ENCODE measurements around the gene WDFY1.
A peak's percentile ranks its signal among the peaks of the same experiment; 100 is the strongest.

Gene WDFY1

DNA sequence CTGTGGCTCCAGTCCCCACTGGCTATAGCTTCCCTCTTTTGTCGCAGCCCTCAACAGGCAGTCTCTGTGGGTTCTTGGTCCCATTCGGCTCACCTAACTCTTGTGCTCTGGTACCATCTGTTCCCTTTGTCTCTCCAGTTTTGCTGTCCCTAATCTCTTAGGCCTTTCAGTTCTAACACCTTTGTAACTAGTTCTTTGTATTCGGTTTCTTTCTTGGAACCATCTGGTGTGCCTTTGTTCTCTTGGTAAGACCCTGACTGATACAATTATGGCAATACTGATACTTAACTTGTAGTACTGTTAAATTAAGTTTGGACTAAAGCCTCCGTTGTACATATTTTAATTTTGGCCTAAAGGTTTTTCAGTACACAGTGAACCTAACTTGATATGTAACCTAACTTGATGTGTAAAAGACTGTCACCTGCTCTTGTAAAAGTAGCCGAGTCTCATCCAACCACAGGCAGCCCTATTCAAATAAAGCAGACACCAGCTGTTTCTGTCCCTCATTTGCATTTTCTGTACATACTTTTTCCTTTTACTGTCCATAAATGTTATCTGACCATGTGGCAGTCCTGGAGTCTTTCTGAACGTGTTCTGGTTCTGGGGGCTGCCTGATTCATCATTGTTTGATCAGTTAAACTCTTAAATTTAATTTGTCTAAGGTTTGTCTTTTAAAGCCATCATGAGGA is 7.3 kb upstream of the WDFY1 start:
- H3K4me3 ChIP-seq (ENCODE audit: low read depth, low read length) = no peak overlapping the region
- TF ChIP-seq, protein P1, sequence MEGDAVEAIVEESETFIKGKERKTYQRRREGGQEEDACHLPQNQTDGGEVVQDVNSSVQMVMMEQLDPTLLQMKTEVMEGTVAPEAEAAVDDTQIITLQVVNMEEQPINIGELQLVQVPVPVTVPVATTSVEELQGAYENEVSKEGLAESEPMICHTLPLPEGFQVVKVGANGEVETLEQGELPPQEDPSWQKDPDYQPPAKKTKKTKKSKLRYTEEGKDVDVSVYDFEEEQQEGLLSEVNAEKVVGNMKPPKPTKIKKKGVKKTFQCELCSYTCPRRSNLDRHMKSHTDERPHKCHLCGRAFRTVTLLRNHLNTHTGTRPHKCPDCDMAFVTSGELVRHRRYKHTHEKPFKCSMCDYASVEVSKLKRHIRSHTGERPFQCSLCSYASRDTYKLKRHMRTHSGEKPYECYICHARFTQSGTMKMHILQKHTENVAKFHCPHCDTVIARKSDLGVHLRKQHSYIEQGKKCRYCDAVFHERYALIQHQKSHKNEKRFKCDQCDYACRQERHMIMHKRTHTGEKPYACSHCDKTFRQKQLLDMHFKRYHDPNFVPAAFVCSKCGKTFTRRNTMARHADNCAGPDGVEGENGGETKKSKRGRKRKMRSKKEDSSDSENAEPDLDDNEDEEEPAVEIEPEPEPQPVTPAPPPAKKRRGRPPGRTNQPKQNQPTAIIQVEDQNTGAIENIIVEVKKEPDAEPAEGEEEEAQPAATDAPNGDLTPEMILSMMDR (IDR thresholded peaks at IDR 0.05; ENCODE audit: low read depth, low read length, missing control alignments) = no peak
- peak; percentile 66 for DNase-seq (ENCODE audit: low read depth)

DNA sequence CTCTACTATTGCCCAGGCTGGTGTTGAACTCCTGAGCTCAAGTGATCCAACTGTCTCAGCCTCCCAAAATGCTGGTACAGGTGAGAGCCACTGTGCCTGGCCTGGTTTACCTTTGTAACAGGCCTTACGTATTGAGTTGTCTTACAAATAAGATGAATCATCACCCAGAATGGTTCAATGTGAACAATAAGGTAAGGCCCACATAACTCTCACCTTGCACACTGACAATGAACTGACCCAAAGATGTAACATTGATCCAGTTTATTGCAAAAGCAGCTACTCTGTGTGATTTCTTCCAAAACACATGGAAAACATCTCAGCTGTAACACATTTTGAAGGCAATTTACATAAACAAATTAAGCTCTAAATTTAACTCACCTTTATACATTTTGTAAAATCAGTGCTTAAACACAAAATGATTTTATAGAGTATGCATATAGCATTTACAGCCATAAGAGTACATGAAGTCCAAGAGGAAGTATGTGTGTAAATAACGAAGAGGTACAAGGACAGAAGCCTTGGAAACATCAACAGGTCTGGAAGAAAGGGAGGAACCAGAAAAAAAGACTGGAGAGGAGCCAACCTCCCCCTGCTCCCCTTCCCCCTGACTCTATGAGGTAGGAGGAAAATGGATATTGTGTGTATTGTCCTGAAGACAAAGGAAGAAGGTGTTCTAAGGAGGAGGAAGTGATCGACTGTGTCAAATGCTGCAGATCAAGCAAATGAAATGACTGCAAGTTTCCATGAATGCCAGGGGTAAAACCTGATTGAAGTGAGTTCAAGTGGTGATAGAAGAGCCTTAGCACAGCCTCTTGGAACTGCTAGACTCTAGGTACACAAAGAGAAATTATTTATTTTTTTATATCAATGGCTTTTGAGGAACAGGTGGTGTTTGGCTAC is 5.6 kb upstream of the WDFY1 start:
- H3K4me3 ChIP-seq (ENCODE audit: low read depth, low read length) = no peak overlapping the region
- TF ChIP-seq, protein P1 (IDR thresholded peaks at IDR 0.05; ENCODE audit: low read depth, low read length, missing control alignments) = no peak
- no peak for DNase-seq (ENCODE audit: low read depth)

DNA sequence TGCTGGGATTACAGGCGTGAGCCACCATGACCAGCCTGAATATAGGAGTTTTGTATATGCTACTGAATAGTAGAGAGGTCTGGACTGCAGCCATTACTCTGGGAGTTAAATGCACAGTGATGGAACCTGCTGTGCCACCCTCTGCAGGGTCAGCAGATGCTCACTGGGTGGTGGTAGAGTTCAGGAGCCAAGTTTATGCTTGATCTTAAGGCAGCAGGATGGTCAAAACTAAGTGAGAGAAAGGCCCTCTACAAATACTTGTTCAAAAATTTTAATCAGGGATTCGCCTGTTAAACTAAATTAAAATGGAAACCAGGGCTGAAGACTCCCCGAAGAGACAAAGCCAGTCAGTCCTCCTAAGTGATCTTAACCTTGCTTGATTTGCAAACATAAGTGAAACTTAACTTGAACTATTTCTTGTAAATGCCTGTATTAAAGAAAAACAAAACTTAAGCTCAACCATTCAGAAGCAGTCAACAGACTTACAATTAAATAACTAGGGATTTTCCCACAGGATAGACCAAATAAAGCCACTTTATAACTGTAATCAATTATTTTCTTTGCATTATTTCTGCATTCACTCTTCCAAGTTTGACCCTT is 4.2 kb upstream of the WDFY1 start:
- no peak overlapping the region for H3K4me3 ChIP-seq (ENCODE audit: low read depth, low read length)
- TF ChIP-seq, protein P1 (IDR thresholded peaks at IDR 0.05; ENCODE audit: low read depth, low read length, missing control alignments) = peak; percentile 26
- no peak for DNase-seq (ENCODE audit: low read depth)

DNA sequence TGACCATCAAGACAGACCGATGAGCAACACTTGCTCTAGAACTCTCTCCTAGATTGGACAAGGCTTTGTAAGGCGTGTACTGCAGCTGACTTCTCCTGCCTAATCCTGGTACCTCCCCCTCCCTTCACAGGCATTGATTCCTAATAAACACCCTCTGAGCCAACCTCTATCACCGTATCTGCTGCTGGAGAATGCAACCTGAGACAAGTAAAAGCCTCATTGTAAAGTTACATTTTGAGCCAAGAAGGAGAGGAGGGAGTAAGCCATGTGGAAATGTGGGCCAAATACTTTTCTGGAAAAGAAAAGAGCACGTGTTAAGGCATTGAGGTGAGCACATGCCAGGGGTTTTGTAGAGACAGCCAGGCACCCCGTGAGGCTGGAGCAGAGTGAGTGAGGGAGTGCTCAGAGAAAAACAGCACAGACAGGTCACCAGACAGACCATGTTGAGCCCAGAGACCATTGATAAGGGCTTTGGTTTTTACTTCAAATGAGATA is 2.6 kb upstream of the WDFY1 start:
- TF ChIP-seq, protein P1 (IDR thresholded peaks at IDR 0.05; ENCODE audit: low read depth, low read length, missing control alignments) = no peak
- H3K4me3 ChIP-seq (ENCODE audit: low read depth, low read length) = no peak overlapping the region
- no peak for DNase-seq (ENCODE audit: low read depth)

DNA sequence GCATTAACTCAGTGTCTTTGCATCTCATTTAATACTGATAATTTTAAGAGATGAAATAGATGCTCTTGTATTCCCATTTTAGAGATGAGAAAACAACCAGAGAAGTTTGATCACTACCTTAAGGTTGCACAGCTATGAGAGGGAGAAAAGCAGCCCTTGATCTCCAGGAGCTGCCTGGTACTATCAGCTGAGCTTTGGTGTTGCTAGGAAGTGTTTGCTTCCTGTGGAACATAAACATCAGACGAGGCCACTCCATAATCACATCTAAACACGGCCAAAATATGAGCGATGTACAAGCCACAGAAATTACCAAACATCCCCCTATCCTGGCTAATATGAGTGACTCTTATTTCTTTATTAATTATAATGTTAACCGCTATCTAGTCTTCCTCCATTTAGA is 620 bp upstream of the WDFY1 start:
- TF ChIP-seq, protein P1 (IDR thresholded peaks at IDR 0.05; ENCODE audit: low read depth, low read length, missing control alignments) = no peak
- no peak overlapping the region for H3K4me3 ChIP-seq (ENCODE audit: low read depth, low read length)
- no peak for DNase-seq (ENCODE audit: low read depth)

DNA sequence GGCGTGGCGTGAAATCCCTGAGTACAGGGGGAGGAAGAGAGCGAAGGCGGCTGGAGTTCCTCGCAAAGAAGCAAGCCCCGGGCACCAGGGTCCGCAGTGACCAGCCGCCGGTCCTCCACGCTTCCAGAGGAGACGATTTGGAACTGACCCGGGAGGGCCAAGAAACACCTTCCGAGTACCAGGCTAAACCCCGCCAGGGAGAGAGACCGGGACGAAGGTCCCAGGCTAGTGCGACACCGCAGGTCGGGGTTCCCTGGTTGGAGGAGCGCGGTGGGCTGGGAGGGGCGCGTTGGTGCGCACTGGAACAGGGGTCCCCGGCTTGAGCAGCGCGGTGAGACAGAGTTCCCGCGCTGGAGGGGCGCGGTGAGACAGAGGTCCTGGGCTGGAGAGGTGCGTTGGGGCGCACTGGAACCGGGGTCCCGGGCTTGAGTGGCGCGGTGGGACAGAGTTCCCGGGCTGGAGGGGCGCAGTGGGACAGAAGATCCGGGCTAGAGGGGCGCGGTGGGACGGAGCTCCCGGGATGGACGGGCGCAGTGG is 901 bp downstream of the WDFY1 start:
- peak overlapping the region; percentile 91 for H3K4me3 ChIP-seq (ENCODE audit: low read depth, low read length)
- TF ChIP-seq, protein P1 (IDR thresholded peaks at IDR 0.05; ENCODE audit: low read depth, low read length, missing control alignments) = no peak
- DNase-seq (ENCODE audit: low read depth) = no peak

Measured in GM12864 (cell line).